Urinary bladder (tissue), 4 donors: ENCODE results near the gene RHBDD2. TPM values are rescaled to one million over a fixed set of nuclear protein-coding genes. Genes with fewer than 3 reads are reported as not detected.
"Not testable (repeated sequence)": the region's sequence is repeated elsewhere in the genome, so short reads cannot be mapped to it uniquely, and the experiment has no call there.

Experiments
- DNase-seq: peaks from one replicate; pipeline ENCODE4 v3.0.0-alpha.2; 2015; ENCODE audit errors: extremely low spot score
- H3K27ac ChIP-seq: one replicate; pipeline ENCODE4 v1.5.1; 2013; ENCODE audit warnings: low read depth, mild to moderate bottlenecking, moderate library complexity
- H3K36me3 ChIP-seq: one replicate; pipeline ENCODE4 v1.6.1; 2013; ENCODE audit warnings: mild to moderate bottlenecking, moderate library complexity; ENCODE audit not compliant: insufficient read depth
- H3K4me1 ChIP-seq: one replicate; pipeline ENCODE4 v1.6.1; 2013; ENCODE audit warnings: mild to moderate bottlenecking, moderate library complexity; ENCODE audit not compliant: insufficient read depth
- H3K4me3 ChIP-seq: one replicate; pipeline ENCODE4 v1.5.1; 2013; ENCODE audit warnings: low read depth, low read length
- WGBS: extraction: QIAGEN DNeasy Blood & Tissue Kit; methylation state at CpG from one replicate; pipeline ENCODE4 v1.1.7; 2013; 5-methylcytosine and 5-hydroxymethylcytosine counted together
- polyA plus RNA-seq: library from polyadenylated mRNA; stranded (reverse); fragments of 200-250 nt; gene quantifications from one replicate; pipeline ENCODE4 v1.2.3, GENCODE V29; 2013
- total RNA-seq: library from RNA; depleted of rRNA; stranded (reverse); fragments of >200 nt; gene quantifications from one replicate; pipeline ENCODE4 v1.2.3, GENCODE V29; 2014
- donor health status: healthy with polysubstance abuse.
- donor health status: healthy.

RHBDD2 gene
- total and polyA plus RNA-seq, 2 donors, result 10.1 to 54.1 TPM

GRCh38 chr7:75849573-75849972, 29.3 kb upstream of the RHBDD2 start:
- Histone ChIP-seq H3K27ac (no peak overlapping the region), H3K36me3 (no peaks in the 10 kb centered on the region), H3K4me1 (no peaks in the 10 kb centered on the region), H3K4me3 (no peak overlapping the region)
- WGBS, result 68% methylated on average over 3 of the region's 3 CpGs
- no peak for DNase-seq

- Histone ChIP-seq H3K36me3 (no peaks in the 10 kb centered on the region), H3K4me3 (no peak overlapping the region), H3K27ac (no peak overlapping the region), H3K4me1 (no peaks in the 10 kb centered on the region)
- 78% methylated on average over 4 of the region's 4 CpGs for WGBS
- no peak for DNase-seq
Observed at GRCh38 chr7:75850235-75850634, 28.6 kb upstream of the RHBDD2 start.

DNA sequence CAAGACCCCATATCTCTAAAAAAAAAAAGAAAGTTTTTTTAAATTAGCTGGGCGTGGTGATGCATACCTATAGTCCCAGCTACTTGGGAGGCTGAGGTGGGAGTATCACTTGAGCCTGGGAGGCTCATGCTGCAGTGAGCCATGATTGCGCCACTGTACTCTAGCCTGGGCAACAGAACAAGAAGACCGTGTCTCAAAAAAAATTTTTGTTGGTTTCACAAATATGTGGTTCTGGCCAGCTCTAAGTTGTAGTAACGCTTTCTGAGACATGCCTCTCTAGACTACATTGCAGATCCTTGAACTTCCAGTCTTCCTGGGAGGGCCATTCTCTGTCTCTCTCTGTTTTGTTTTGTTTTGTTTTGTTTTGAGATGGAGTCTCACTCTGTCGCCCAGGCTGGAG, 24.6 kb upstream of the RHBDD2 start:
- Histone ChIP-seq H3K4me3 (no peak overlapping the region), H3K4me1 (no peaks in the 10 kb centered on the region), H3K27ac (no peak overlapping the region), H3K36me3 (no peaks in the 10 kb centered on the region)
- no peak for DNase-seq
- 77% methylated on average over 5 of the region's 5 CpGs for WGBS

GRCh38 chr7:75854813-75855345, 24.0 kb upstream of the RHBDD2 start:
- not testable (repeated sequence) for H3K27ac ChIP-seq, H3K36me3 ChIP-seq, H3K4me1 ChIP-seq, DNase-seq, H3K4me3 ChIP-seq
- WGBS, result 94% methylated on average over 10 of the region's 10 CpGs

GRCh38 chr7:75856536-75856935, 22.3 kb upstream of the RHBDD2 start:
- no peak overlapping the region for H3K27ac ChIP-seq
- H3K36me3 ChIP-seq, result no peaks in the 10 kb centered on the region
- no peaks in the 10 kb centered on the region for H3K4me1 ChIP-seq
- H3K4me3 ChIP-seq, result no peak overlapping the region
- 87% methylated on average over 6 of the region's 6 CpGs for WGBS
- DNase-seq, result no peak

- DNase-seq, result no peak
- no peak overlapping the region for H3K27ac ChIP-seq
- no peaks in the 10 kb centered on the region for H3K36me3 ChIP-seq
Observed at GRCh38 chr7:75858410-75858809, 20.4 kb upstream of the RHBDD2 start.

DNA sequence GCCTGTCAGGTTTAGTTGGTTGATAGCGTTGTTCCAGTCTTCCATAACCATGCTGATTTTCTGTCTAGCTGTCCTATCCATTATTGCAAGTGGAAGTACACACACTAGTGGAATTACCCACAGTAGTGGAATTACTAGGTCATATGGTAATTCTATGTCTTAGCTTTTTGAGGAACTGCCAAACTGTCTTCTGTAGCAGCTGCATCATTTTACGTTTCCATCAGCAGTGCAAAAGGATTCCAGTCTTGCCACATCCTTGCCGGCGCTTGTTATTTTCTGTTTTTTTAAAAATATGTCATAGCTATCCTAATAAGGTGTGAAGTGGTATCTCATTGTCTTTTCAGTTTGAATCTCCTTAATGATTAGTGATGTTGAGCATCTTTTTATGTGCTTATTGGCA, 17.2 kb upstream of the RHBDD2 start:
- WGBS, result 45% methylated on average over 4 of the region's 4 CpGs
- H3K36me3 ChIP-seq, result no peaks in the 10 kb centered on the region
- no peaks in the 10 kb centered on the region for H3K4me1 ChIP-seq
- no peak overlapping the region for H3K4me3 ChIP-seq
- peak overlapping the region; percentile 6 for H3K27ac ChIP-seq
- no peak for DNase-seq

More at GRCh38 chr7:75858410-75858809, 20.4 kb upstream of the RHBDD2 start:
- no peaks in the 10 kb centered on the region for H3K4me1 ChIP-seq
- no peak overlapping the region for H3K4me3 ChIP-seq

GRCh38 chr7:75864251-75864650, 14.6 kb upstream of the RHBDD2 start:
- H3K4me1 ChIP-seq, DNase-seq, H3K36me3 ChIP-seq, H3K4me3 ChIP-seq, H3K27ac ChIP-seq: not testable (repeated sequence)
- 95% methylated on average over 4 of the region's 4 CpGs for WGBS

DNA sequence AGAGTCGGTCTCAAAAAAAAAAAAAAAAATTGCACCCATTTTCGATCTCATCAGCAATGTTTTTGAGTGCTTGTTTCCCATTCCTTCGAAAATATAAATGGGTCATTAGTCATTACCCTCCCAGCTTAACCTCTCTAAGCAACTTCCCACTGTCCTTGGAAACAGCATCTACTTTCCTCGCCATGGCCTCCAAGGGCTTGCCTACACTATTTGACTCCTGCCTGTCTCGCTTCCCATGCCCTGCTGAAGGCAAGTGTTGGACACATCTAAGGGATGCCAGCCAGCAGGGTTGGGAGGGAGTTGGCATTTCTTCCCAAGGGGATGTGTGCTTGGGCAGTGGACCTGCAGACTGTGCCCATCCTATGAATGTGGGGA, 12.7 kb upstream of the RHBDD2 start:
- no peaks in the 10 kb centered on the region for H3K4me1 ChIP-seq
- DNase-seq, result no peak
- 53% methylated on average over 5 of the region's 5 CpGs for WGBS
- H3K4me3 ChIP-seq, result no peak overlapping the region
- no peak overlapping the region for H3K27ac ChIP-seq
- H3K36me3 ChIP-seq, result no peaks in the 10 kb centered on the region

DNA sequence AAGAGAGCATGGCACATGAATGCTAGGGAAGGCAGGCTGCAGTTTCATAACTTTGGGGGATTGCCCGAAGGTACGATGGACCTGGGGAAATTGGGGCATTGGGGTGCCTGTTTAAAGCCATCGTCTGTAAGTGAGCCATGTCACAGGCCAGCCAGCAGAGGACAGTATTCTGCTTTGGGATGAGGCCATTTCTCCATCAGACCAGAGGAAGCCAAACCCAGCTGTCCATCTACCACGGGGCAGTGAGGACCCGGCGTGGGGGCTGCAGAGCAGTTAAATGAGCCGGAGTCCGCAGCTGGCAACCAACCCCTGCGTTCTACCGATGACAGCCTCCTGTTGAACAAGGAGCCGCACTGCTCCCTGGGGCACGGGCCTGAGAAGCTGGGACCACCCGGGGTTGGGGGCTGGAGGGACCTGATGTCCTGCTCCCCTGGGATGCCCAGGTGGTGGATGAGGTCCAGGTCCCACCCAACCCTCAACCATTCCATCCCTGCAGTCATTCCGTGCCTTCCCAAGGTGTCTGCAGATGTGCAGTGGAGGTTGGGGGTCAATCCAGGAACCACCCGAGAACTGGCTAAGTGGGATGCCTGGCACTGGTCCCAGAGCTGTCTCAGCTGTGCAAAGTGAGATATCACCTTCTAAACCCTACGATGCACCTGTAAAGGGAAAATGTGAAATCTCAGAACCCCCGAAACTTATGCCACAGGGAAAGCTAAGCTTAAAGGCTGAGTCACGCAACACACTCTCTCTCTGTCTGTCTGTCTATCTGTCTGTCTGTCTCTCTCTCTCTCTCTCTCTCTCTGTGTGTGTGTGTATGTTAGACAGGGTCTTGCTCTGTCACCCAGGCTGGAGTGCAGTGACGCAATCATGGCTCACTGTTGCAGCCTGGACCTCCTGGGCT, 12.1 kb upstream of the RHBDD2 start:
- 41% methylated on average over 19 of the region's 19 CpGs for WGBS
- no peak for DNase-seq
- no peaks in the 10 kb centered on the region for H3K36me3 ChIP-seq
- H3K4me1 ChIP-seq, result no peaks in the 10 kb centered on the region
- no peak overlapping the region for H3K27ac ChIP-seq
- H3K4me3 ChIP-seq, result no peak overlapping the region

- H3K36me3 ChIP-seq, result no peaks in the 10 kb centered on the region
- DNase-seq, result no peak
- H3K4me1 ChIP-seq, result no peaks in the 10 kb centered on the region
- WGBS, result 76% methylated on average over 4 of the region's 4 CpGs
- H3K27ac ChIP-seq, result no peak overlapping the region
- H3K4me3 ChIP-seq, result no peak overlapping the region
Observed at GRCh38 chr7:75867390-75867717, 11.5 kb upstream of the RHBDD2 start.

DNA sequence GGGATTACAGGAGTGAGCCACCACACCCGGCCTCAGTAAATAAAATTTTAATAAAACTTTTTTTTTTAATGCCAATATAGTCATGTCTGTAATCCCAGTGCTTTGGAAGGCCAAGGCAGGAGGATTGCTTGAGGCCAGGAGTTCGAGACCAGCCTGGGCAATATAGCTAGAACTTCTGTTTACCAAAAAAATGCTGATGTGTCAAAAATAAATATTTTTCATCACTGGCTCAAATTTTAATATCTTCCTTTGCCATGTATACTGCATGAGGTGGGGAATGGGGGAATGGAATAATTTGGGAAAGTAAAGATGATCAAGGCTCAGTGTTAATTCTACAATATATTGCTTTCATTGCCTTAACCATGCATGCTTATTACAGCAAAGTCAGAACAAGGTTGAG, 10.7 kb upstream of the RHBDD2 start:
- no peaks in the 10 kb centered on the region for H3K36me3 ChIP-seq
- no peak overlapping the region for H3K27ac ChIP-seq
- 87% methylated on average over 2 of the region's 2 CpGs for WGBS
- no peak overlapping the region for H3K4me3 ChIP-seq
- no peaks in the 10 kb centered on the region for H3K4me1 ChIP-seq
- DNase-seq, result no peak

GRCh38 chr7:75869776-75870379, 9.0 kb upstream of the RHBDD2 start:
- no peaks in the 10 kb centered on the region for H3K4me1 ChIP-seq
- 84% methylated on average over 7 of the region's 7 CpGs for whole genome bisulfite sequencing
- no peak overlapping the region for H3K4me3 ChIP-seq
- no peak for DNase-seq
- no peak overlapping the region for H3K27ac ChIP-seq
- no peaks in the 10 kb centered on the region for H3K36me3 ChIP-seq

- DNase-seq, result no peak
- WGBS, result 85% methylated on average over 9 of the region's 9 CpGs
- no peak overlapping the region for H3K27ac ChIP-seq
- no peak overlapping the region for H3K4me3 ChIP-seq
- no peaks in the 10 kb centered on the region for H3K4me1 ChIP-seq
- H3K36me3 ChIP-seq, result no peaks in the 10 kb centered on the region
Observed at GRCh38 chr7:75870557-75871161, 8.2 kb upstream of the RHBDD2 start.
